Skeletal muscle satellite cell (primary cell): Measurements from ENCODE around the gene FMO5.
A peak's percentile ranks its signal among the peaks of the same experiment; 100 is the strongest.
"Not testable (repeated sequence)": the region's sequence is repeated elsewhere in the genome, so short reads cannot be mapped to it uniquely, and the experiment has no call there.

ENCODE experiments used
- H3K27me3 ChIP-seq: 2 replicates; pipeline ENCODE4 v1.7.0; 2013; ENCODE audit warnings: low read length; ENCODE audit not compliant: control insufficient read depth, insufficient read depth
- H3K36me3 ChIP-seq: 2 replicates; pipeline ENCODE4 v1.7.0; 2013; ENCODE audit warnings: mild to moderate bottlenecking, control low read depth, low read length; ENCODE audit not compliant: insufficient read depth
- H3K4me1 ChIP-seq: 2 replicates; pipeline ENCODE4 v1.7.0; 2013; ENCODE audit warnings: low read length; ENCODE audit not compliant: control insufficient read depth, insufficient read depth
- H3K4me2 ChIP-seq: 2 replicates; pipeline ENCODE4 v1.7.0; 2013; ENCODE audit warnings: mild to moderate bottlenecking, low read length
- H3K4me3 ChIP-seq: 2 replicates; pipeline ENCODE4 v1.7.0; 2013; ENCODE audit warnings: low read length
- H3K9ac ChIP-seq: 2 replicates; pipeline ENCODE4 v1.7.0; 2013; ENCODE audit warnings: mild to moderate bottlenecking, low read depth, low read length, moderate library complexity
- H3K9me3 ChIP-seq: replicated peaks from 2 replicates; pipeline ENCODE4 v1.7.0; 2013; ENCODE audit warnings: mild to moderate bottlenecking, control low read depth, low read length

Gene FMO5

GRCh38 chr1:147214325-147214724 lies 10.8 kb downstream of the FMO5 start:
- Histone ChIP-seq H3K4me2 (no peak overlapping the region), H3K9ac (no peak overlapping the region), H3K4me3 (no peak overlapping the region), H3K4me1 (peaks cover 3% of the 10 kb centered on the region), H3K27me3 (no peaks in the 10 kb centered on the region), H3K9me3 (no peaks in the 10 kb centered on the region), H3K36me3 (no peaks in the 10 kb centered on the region)

GRCh38 chr1:147213271-147213670 lies 11.9 kb downstream of the FMO5 start:
- Histone ChIP-seq H3K4me1 (peaks cover 3% of the 10 kb centered on the region), H3K4me2 (no peak overlapping the region), H3K27me3 (no peaks in the 10 kb centered on the region), H3K36me3 (no peaks in the 10 kb centered on the region), H3K9ac (no peak overlapping the region), H3K4me3 (no peak overlapping the region), H3K9me3 (no peaks in the 10 kb centered on the region)

- H3K9ac ChIP-seq = no peak overlapping the region
- H3K36me3 ChIP-seq = no peaks in the 10 kb centered on the region
- H3K9me3 ChIP-seq = no peaks in the 10 kb centered on the region
- H3K4me2 ChIP-seq = no peak overlapping the region
- no peak overlapping the region for H3K4me3 ChIP-seq
- H3K4me1 ChIP-seq = peaks cover 1% of the 10 kb centered on the region
- H3K27me3 ChIP-seq = no peaks in the 10 kb centered on the region
Measured at GRCh38 chr1:147211577-147211976, 13.6 kb downstream of the FMO5 start.

GRCh38 chr1:147210987-147211386 lies 14.2 kb downstream of the FMO5 start:
- Histone ChIP-seq H3K9ac (no peak overlapping the region), H3K36me3 (no peaks in the 10 kb centered on the region), H3K27me3 (no peaks in the 10 kb centered on the region), H3K4me3 (no peak overlapping the region), H3K4me2 (no peak overlapping the region), H3K9me3 (no peaks in the 10 kb centered on the region), H3K4me1 (no peaks in the 10 kb centered on the region)

GRCh38 chr1:147209825-147210821 lies 15.0 kb downstream of the FMO5 start:
- Histone ChIP-seq H3K36me3 (no peaks in the 10 kb centered on the region), H3K9me3 (no peaks in the 10 kb centered on the region)

GRCh38 chr1:147208619-147209018 lies 16.5 kb downstream of the FMO5 start:
- H3K4me2 ChIP-seq = no peak overlapping the region
- H3K27me3 ChIP-seq = no peaks in the 10 kb centered on the region
- no peaks in the 10 kb centered on the region for H3K4me1 ChIP-seq
- no peak overlapping the region for H3K9ac ChIP-seq
- no peaks in the 10 kb centered on the region for H3K9me3 ChIP-seq
- H3K4me3 ChIP-seq = no peak overlapping the region
- no peaks in the 10 kb centered on the region for H3K36me3 ChIP-seq

More at GRCh38 chr1:147209825-147210821, 15.0 kb downstream of the FMO5 start:
- Histone ChIP-seq H3K4me3 (no peak overlapping the region), H3K27me3 (no peaks in the 10 kb centered on the region), H3K9ac (no peak overlapping the region), H3K4me2 (no peak overlapping the region), H3K4me1 (no peaks in the 10 kb centered on the region)

- Histone ChIP-seq H3K27me3 (no peaks in the 10 kb centered on the region), H3K9me3 (no peaks in the 10 kb centered on the region), H3K9ac (no peak overlapping the region), H3K36me3 (no peaks in the 10 kb centered on the region), H3K4me3 (no peak overlapping the region), H3K4me1 (no peaks in the 10 kb centered on the region), H3K4me2 (no peak overlapping the region)
Measured at GRCh38 chr1:147207192-147207591, 17.9 kb downstream of the FMO5 start.

- no peaks in the 10 kb centered on the region for H3K27me3 ChIP-seq
- H3K9me3 ChIP-seq = no peaks in the 10 kb centered on the region
- H3K4me2 ChIP-seq = no peak overlapping the region
- H3K36me3 ChIP-seq = no peaks in the 10 kb centered on the region
- H3K4me1 ChIP-seq = no peaks in the 10 kb centered on the region
- no peak overlapping the region for H3K4me3 ChIP-seq
- no peak overlapping the region for H3K9ac ChIP-seq
Measured at GRCh38 chr1:147204080-147204479, 21.1 kb downstream of the FMO5 start.

- Histone ChIP-seq H3K4me1 (no peaks in the 10 kb centered on the region), H3K9me3 (no peaks in the 10 kb centered on the region), H3K4me3 (no peak overlapping the region), H3K36me3 (no peaks in the 10 kb centered on the region), H3K27me3 (no peaks in the 10 kb centered on the region), H3K4me2 (no peak overlapping the region), H3K9ac (no peak overlapping the region)
Measured at GRCh38 chr1:147202576-147202975, 22.6 kb downstream of the FMO5 start.

GRCh38 chr1:147201786-147202185 lies 23.4 kb downstream of the FMO5 start:
- Histone ChIP-seq H3K9me3 (no peaks in the 10 kb centered on the region), H3K36me3 (no peaks in the 10 kb centered on the region), H3K4me3 (no peak overlapping the region), H3K4me2 (no peak overlapping the region), H3K9ac (no peak overlapping the region), H3K27me3 (no peaks in the 10 kb centered on the region), H3K4me1 (no peaks in the 10 kb centered on the region)

GRCh38 chr1:147201276-147201675 lies 23.9 kb downstream of the FMO5 start:
- H3K9ac ChIP-seq = no peak overlapping the region
- H3K4me2 ChIP-seq = peak overlapping the region; percentile 40
- no peaks in the 10 kb centered on the region for H3K9me3 ChIP-seq
- H3K4me3 ChIP-seq = no peak overlapping the region
- no peaks in the 10 kb centered on the region for H3K4me1 ChIP-seq
- no peaks in the 10 kb centered on the region for H3K27me3 ChIP-seq
- H3K36me3 ChIP-seq = no peaks in the 10 kb centered on the region

GRCh38 chr1:147197324-147197723 lies 27.8 kb downstream of the FMO5 start:
- H3K4me1 ChIP-seq, H3K27me3 ChIP-seq, H3K36me3 ChIP-seq, H3K9me3 ChIP-seq, H3K9ac ChIP-seq, H3K4me3 ChIP-seq, H3K4me2 ChIP-seq: not testable (repeated sequence)
